ENCODE data around the gene LRRC8D.
"Not testable (repeated sequence)": the region's sequence is repeated elsewhere in the genome, so short reads cannot be mapped to it uniquely, and the experiment has no call there.

The LRRC8D gene

DNA sequence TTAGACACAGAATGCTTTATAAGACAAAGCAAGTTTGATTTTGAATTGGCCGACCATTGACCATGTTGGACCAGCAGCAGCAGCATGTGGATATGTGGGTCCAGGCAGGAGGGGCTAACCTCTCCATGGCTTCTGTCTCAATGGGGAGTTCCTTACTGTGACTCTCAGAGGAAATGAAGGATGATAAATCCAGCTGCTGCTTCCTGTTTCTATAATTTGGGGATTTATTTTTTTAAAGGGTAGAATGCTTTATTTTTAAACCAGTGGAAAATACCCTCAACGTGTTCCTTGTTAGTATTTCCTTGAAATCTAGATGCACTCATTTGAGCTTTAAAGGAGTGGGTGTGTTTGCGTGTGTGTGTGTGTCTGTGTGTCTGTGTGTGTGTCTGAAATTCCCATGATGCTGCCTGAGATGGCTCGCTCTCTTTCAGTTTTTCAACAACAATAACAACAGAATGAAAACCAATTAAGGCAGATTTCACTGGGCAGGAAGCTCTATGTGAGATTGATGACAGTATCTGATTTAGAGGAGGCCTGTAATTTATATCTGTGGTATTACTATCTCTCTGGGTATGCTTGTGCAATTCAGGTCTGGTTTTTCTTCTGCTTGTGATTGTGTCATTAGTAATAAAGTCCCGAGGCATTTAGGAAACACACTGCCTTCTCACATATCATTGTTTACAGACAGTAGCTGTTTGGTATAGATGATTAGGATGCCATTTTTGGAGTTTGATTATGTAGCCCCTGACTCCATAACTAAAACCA lies 88.0 kb downstream of the LRRC8D start:
- DNase-seq (ENCODE audit: insufficient read length, low spot score) (peak; percentile 57), FAIRE-seq (no peak)

DNA sequence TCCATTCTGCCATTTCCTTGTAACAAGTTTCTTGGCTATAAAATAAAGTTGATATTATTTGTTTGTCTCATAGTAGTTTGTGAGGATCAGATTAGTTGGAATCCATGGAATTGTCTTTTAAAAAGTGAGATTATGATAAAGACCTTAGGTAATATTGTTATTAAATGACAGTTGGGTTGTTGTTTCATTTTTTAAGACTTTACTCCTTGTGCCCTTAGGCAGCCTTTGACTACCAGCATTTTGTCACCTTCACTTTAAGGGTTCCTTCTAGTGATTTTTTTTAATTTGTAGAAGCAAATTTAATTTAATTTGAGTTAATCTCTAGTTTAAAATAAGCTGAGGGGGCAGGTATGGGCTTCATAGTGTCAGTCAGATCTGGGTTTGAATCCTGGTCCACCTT lies 89.4 kb downstream of the LRRC8D start:
- no peak for FAIRE-seq
- DNase-seq (ENCODE audit: insufficient read length, low spot score) = no peak

DNA sequence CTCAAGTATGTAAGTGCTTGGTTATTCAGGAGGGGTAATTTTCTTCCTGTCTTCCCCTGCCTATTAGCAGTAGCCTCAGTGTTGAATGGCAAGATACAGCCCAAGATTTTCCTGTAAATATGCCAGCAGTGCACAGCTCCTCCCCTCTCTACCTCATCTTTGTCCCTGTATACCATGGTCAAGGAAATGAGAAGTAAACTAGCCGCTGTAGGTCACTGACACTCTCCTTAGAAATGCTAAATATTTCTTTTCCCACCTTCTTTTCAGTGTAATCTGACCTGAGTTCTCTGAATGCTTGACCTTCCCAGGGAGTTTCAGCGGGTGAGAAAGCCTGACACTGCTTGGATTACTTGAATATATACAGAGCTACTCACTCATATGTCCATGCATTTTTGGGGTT lies 89.9 kb downstream of the LRRC8D start:
- peak; percentile 63 for FAIRE-seq
- peak; percentile 82 for DNase-seq (ENCODE audit: insufficient read length, low spot score)

DNA sequence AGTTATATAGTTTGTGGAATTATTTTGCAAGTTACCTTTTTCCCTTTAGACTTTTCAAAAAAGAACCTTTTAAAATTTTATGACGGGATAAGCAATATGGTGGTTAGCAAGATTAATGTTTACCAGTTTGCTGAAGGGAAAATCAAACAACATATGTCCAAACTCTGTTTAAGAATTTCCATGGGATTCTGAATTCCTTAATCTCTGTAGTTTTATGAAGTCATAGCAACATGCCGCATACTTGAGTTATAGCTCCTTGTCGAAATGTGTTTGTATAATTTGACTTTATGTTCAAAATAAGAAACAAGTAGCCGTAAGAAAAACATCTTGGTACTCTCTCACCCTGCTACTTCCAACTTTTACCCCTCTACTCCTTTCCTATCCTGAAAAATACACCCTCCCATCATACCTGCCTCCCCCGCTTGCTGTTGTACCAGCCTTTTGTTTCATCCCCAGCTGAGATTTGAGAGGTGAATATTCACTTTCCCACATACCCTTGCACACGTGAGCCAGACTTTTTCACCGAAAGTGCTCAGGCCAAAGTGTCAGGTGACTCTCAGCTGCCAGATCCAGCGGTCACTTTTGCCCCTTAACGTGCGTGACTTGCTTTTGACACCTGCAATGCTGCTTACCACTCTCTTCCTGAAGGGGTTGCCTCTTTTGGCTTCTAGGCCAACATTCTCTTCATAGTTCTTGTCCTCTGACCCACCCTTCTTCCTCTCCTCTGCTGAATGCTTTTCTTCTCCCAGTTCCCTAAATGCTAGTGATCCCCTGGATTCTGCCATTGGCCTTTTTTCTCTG lies 90.6 kb downstream of the LRRC8D start:
- FAIRE-seq = no peak

DNA sequence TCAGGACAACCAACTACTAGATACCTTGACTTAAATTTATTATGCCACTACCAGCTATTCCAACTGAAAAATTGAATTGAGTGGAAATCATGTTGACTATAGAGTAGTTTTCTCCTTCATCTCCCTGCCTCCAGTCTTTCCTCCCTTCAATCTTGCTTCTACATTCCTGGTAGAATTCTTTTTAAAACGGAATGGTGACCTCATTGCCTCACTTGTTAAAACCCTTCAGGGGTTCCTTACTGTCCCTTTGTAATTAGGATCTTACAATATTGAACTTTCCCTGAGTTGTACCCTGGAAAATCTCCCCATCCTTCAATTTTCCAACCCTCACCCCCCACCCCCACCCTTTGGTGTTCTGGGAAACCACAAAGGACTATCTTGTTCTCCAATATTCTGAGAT lies 91.2 kb downstream of the LRRC8D start:
- no peak for DNase-seq (ENCODE audit: insufficient read length, low spot score)
- no peak for FAIRE-seq

More for the DNA sequence above, 90.6 kb downstream of the LRRC8D start:
- no peak for DNase-seq (ENCODE audit: insufficient read length, low spot score)

DNA sequence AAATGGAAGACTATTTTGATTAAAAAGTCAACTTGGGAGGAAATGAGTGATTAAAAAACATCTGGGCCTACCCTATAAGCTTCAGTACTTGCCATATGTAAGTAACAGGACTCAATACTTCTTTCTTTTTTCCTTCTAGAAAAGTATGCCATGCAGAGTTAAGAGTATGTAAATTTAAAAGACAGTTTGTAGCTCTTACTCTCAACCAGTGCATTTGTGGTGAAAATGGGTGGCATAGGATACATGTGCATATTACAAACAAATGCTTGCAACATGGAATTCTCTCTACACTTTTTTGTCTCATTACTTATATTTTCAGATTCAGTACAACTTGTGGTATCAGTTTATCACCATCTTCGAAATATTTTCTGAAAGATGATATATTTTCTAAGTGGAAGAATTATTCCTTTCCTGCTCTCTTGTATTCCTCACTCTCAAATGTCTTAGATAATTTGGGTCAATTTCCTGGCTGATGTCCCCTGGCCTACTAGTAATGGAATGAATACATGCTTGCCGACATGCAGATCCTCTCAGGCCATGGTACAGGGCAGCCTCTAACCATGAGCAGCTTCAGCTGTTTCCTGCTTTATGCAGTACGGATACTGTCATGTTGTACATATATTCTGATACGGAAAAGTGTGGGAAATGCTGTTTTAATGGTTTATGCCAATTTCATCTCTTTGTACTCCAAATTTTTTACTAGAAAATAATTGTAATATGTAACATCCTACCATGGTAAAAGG lies 92.7 kb downstream of the LRRC8D start:
- no peak for DNase-seq (ENCODE audit: insufficient read length, low spot score)
- FAIRE-seq = no peak

DNA sequence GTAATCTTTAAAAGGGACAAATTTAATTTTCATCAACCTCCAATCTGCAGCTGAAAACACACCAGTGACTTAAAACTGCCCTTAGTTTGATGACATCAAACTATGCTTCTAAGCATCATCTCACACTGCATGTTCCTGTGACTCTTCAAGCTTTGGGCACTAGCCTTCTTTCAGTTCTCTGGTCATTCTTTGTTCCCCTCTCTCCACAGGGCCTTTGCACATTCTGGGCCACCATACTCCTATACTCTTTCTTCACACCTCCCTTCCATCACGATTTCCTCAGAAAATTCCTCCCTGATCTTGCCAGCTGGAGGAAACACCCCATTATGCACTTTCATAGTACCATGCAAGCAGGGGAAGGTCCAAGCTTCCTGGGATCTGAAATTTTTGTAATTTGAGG lies 96.5 kb downstream of the LRRC8D start:
- no peak for FAIRE-seq
- DNase-seq (ENCODE audit: insufficient read length, low spot score) = no peak

DNA sequence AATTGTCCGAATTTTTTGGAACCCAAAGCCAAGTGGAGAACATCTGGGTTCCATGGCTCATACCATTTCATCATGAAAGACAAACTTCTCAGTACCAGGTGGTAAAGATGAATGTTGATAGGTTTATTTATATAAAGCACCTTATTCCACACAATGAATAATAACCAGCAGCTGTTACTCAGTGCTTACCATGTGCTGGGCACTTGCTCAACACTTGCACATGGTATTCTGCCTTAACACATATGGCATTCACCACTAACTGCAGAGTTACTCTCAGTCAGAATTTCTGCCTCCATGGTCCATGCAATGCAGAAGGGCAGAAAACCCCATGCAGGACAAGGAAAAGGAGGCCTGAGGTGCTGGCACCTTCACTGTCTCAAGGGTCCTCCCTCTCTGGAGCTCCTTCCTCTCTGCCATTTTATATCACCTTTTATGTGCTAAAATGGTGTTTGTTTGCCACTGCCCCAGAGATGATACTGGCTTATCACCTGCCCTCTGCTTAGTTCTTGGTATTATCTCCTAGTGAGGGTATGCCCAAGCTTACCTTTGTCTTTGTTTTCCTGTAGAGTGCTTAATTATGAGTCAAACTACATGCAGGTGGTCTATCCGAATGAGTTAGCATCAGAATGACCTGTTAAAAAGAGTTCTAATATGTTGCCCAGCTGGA lies 97.4 kb downstream of the LRRC8D start:
- FAIRE-seq = no peak
- no peak for DNase-seq (ENCODE audit: insufficient read length, low spot score)

DNA sequence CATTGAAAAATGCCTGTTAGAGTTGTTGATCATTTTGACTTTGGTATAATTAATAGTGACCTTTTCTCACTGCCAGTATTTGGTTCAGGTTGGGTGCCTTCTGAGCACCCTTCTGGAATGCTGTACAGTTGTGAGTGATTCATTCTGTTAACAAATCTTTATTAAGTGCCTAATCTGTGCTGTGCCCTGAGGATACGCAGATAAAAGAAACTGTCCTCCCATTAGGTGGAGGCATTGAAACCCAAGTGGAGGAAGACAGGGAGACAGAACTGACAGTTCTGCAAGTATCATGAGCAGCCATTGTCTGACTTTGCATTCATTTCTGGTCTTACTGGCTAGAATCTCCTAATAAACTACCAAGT lies 97.9 kb downstream of the LRRC8D start:
- peak; percentile 46 for FAIRE-seq
- DNase-seq (ENCODE audit: insufficient read length, low spot score) = no peak

DNA sequence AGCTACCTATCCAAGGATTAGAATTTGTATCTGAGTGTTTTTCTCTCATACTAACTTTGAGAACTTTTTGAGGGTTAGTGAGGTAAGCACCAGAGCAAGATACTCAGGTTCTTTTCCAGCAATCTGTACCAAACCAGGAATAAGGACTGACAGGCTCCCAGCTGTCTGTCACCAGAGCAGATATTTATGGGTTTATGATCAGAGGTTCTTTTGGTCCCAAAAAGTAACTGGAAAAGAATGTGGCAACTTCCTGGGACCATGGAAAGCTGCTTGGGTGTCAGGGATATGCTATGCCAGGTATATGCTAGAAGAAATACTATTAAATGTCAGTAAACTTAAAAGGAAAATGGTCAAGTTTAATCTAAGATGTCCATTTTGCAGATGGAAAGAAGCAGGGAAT lies 98.3 kb downstream of the LRRC8D start:
- FAIRE-seq (no peak), DNase-seq (ENCODE audit: insufficient read length, low spot score) (no peak)

DNA sequence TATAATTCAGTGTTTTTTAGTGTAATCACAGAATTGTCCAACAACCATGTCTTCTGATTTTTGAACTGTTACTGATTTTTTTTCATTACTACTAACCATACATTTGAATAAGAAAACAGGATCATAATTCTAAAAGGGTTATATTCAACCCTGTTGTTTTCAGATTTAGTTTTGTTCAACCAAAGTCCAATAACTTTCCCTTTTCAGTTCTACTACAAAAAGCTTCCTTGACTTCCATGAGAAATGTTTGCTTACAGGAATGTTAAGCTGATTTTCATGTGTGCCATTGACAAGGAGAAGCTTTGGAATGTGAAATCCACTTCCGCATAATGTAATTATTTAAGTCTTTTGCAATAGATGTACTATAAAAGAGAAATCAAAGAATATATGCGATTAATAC lies 102.1 kb downstream of the LRRC8D start:
- FAIRE-seq = no peak
- DNase-seq (ENCODE audit: insufficient read length, low spot score) = no peak

DNA sequence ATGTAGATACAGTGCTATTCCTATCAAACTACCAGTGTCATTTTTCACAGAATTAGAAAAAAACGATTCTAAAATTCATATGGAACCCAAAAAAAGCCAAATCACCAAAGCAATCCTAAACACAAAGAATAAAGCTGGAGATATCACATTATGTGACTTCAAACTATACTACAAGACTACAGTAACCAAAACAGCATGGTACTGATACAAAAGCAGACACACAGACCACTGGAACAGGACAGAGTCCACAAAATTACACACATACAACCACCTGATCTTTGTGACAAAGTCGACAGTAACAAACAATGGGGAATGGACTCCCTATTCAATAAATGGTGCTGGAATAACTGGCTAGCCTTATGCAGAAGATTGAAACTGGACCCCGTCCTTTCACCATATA lies 102.7 kb downstream of the LRRC8D start:
- FAIRE-seq = no peak
- DNase-seq (ENCODE audit: insufficient read length, low spot score) = no peak

DNA sequence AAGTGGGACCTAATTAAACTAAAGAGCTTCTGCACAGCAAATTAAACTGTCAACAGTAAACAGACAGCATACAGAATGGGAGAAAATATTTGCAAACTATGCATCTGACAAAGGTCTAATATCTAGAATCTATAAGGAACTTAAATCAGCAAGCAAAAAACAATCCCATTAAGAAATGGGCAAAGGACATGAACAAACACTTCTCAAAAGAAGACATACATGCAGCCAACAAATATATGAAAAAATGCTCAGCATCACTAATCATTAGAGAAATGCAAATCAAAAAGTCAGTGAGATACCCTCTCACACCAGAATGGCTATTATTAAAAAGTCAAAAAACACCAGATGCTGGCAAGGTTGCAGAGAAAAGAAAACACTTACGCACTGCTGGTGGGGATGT lies 103.2 kb downstream of the LRRC8D start:
- not testable (repeated sequence) for DNase-seq (ENCODE audit: insufficient read length, low spot score); FAIRE-seq

DNA sequence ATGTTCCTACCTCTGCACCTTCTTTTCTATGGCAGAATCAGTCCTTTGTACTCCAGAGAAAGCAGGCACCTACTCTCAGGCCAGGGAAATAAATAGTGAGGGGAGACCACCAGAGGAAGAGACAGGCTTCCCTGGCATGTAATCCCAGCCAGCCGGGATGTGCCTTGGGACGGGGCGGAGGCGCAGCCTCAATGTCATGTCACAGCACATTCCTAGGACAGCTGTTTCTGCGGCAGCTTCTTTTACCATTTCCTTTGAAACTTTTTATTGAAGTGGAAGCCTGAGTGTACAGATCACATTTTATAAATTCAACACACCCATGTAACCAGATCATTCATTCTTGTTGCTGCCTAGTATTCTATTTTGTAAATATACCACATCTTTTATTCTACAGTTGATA lies 106.2 kb downstream of the LRRC8D start:
- DNase-seq (ENCODE audit: insufficient read length, low spot score) (no peak), FAIRE-seq (no peak)

DNA sequence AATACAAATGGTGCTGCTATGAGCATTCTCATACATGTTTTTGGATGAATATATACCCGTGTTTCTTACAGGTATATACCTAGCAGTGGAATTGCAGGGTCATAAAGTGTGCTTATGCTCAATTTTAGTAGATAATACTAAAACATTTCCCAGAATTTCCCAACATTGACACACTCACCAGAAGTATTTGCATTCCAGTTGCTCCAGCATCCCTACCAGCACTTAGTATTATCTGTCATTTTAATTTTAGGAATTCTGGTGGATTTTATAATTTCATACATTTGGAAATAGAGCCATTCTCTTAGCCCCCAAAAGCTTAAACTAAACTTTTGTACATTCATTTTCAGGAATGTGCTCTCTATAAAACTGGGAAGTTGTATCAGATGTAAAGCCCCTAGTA lies 106.6 kb downstream of the LRRC8D start:
- FAIRE-seq = no peak
- DNase-seq (ENCODE audit: insufficient read length, low spot score) = no peak

DNA sequence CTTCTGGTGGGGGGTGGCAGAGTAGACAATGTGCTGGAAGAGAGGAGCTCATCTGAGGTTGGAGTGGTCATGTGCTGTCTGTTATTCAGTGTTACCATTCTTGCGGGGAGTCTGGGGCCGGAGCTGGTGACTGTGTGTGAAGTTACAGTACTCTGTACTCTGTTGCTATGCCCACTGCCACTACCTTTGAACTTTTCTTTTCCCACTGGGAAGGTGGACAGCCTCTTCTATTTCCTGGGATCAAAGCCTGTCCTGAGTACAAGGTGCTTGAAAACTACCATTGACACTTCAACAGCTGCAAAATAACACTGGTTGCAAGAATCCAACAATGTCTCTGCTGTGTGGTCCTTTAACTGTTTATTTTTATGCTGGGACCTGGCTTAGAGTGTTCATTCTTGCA lies 107.7 kb downstream of the LRRC8D start:
- DNase-seq (ENCODE audit: insufficient read length, low spot score) = no peak

DNA sequence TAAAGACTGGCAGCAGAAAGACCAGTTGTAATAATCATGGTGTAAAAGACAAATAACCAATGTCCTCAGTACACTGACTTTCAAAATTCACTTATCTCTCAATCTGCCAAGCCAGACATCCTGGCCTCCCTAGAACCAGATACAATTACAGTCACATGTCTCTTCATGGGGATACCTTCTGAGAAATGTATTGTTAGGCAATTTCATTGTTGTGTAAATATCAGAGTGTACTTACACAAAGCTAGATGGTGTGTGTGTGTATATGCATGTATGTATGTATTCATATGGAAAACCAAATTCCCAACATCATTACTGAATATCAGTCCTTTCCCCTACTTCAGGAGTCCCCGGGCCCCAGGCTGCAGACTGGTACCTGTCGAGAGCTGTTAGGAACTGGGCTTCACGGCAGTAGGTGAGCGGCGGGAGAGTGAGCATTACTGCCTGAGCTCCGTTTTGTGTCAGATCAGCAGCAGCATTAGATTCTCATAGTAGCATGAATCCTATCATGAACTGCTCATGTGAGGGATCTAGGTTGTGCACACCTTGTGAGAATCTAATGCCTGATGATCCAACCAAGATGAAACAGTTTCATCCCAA lies 108.7 kb downstream of the LRRC8D start:
- DNase-seq (ENCODE audit: insufficient read length, low spot score) (no peak), FAIRE-seq (no peak)

More for the DNA sequence above, 107.7 kb downstream of the LRRC8D start:
- no peak for FAIRE-seq

DNA sequence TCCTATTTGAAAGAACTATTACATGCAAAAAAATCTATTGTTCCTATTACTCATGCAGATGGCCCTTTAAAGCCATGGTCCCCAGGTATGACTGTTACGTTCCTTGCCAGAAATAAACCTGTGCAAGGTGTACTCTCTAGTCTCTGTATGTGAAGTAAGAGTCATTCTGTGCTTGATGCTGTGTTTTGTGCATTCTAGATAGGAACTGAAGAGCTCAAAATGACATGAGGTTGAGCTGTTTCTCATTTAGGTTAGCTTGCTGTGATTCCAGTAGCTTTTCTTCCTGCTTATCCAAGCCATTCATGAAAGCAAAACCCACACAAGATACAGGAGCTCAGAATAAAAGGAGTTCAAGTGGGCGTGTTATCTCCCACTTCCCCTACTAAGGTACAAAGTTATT lies 109.7 kb downstream of the LRRC8D start:
- no peak for FAIRE-seq

DNA sequence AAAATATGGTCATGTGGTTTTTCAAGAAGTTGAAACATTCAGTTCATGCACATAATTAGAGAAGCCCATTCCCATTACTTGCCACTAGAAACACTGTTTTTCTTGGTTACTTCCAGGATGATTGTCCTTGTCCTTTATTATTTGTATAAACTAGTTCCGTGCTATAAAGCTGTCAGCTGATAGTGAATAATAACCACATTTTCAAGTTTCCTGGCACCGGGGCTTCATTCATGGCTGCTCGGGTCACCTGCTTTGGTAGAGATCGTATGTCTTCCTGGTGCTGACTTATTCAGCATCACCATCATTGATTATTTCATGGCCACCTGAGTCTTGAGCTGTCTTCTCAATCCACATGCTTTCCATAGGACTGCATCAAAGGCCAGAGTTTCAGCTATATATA lies 111.1 kb downstream of the LRRC8D start:
- DNase-seq (ENCODE audit: insufficient read length, low spot score) (no peak), FAIRE-seq (no peak)

More for the DNA sequence above, 109.7 kb downstream of the LRRC8D start:
- DNase-seq (ENCODE audit: insufficient read length, low spot score) = no peak

DNA sequence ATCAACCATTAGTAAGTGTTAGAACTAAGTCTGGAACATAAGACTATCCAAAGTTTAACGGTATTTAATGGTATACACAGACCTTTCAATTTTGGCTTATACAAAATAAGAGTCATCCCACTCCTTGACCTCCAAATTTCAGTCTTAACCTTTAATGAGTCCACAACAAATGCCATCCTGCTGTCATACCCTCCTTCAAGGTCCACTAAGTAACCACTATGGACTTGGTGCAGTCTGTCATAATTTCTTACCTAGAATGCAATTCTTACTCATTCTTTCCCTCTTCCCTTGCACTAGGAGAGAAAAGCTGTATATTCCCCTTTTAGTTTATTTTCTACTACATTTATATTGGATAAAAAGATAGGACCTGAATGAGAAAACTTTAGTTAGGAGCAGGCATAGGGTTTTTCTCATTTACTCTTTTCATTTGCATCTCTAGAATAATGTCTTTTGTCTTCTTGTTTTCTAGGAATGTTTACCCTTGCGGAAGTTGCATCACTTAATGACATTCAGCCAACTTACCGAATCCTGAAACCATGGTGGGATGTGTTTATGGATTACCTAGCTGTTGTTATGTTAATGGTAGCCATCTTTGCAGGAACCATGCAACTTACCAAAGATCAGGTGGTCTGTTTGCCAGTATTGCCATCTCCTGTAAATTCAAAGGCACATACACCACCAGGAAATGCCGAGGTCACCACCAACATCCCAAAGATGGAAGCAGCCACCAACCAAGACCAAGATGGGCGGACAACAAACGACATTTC lies 111.9 kb downstream of the LRRC8D start:
- FAIRE-seq (no peak), DNase-seq (ENCODE audit: insufficient read length, low spot score) (no peak)
